ENCODE data around the gene NBAS. TPM values are rescaled to one million over a fixed set of nuclear protein-coding genes. Genes with fewer than 3 reads are reported as not detected.

Gene NBAS
- total and polyA plus RNA-seq, 9 of the 15 experiments (the other 6 are each of a cell fraction or from before 2014, with no cell fraction given): 15.3 to 94.4 (median 69.9) TPM

GRCh38 chr2:15560140-15560987 is 770 bp downstream of the NBAS start (continued):
- no peak for TF ChIP-seq CTCFL (IDR thresholded peaks at IDR 0.05; ENCODE audit: borderline replicate concordance, insufficient read depth, low read depth, low read length, poor library complexity, severe bottlenecking)
- TF ChIP-seq C11orf30 (IDR thresholded peaks at IDR 0.05; ENCODE audit: low read depth): no peak
- no peak for TF ChIP-seq NR4A1 (CRISPR knock-in tag; IDR thresholded peaks at IDR 0.05)
- no peak for TF ChIP-seq NR4A1 (tag; IDR thresholded peaks at IDR 0.05)
- TF ChIP-seq GTF2F1 (IDR thresholded peaks at IDR 0.05; ENCODE audit: low read depth, low read length): no peak
- no peak for TF ChIP-seq ZNF3 (CRISPR knock-in tag; IDR thresholded peaks at IDR 0.05)
- TF ChIP-seq SRSF1 (IDR thresholded peaks at IDR 0.05; ENCODE audit: low read depth, low read length): no peak
- no peak for TF ChIP-seq GATAD2A (IDR thresholded peaks at IDR 0.05)
- no peak for TF ChIP-seq GTF2E2 (tag; IDR thresholded peaks at IDR 0.05)
- TF ChIP-seq TEAD4 (IDR thresholded peaks at IDR 0.05; ENCODE audit: low read length): no peak
- no peak for TF ChIP-seq TEAD4 (CRISPR knock-in tag; IDR thresholded peaks at IDR 0.05; ENCODE audit: borderline replicate concordance)
- TF ChIP-seq NONO (IDR thresholded peaks at IDR 0.05; ENCODE audit: low read depth in 2 of 2, low read length in 1 of 2): no peak
- 0 out of 2 replicates have a peak, but pooled peaks have one; percentile 41 for TF ChIP-seq ZNF583 (CRISPR knock-in tag; IDR thresholded peaks at IDR 0.05)
- TF ChIP-seq IRF1 (CRISPR knock-in tag; IDR thresholded peaks at IDR 0.05; ENCODE audit: borderline replicate concordance): no peak
- no peak for TF ChIP-seq ZEB2 (IDR thresholded peaks at IDR 0.05)
- 0 out of 2 replicates have a peak, but pooled peaks have one; percentile 68 for TF ChIP-seq ZNF766 (CRISPR knock-in tag; conservative IDR thresholded peaks at IDR 0.05)
- TF ChIP-seq TCF7 (IDR thresholded peaks at IDR 0.05; ENCODE audit: borderline replicate concordance): no peak
- peak; percentile 35 to 45; a peak in 1 of 4 replicates for TF ChIP-seq MNT (conservative IDR thresholded peaks at IDR 0.05)
- TF ChIP-seq ZNF12 (CRISPR knock-in tag; IDR thresholded peaks at IDR 0.05): no peak
- no peak for TF ChIP-seq GABPB1 (CRISPR knock-in tag; IDR thresholded peaks at IDR 0.05)
- TF ChIP-seq NFXL1 (CRISPR knock-in tag; IDR thresholded peaks at IDR 0.05): no peak
- no peak for TF ChIP-seq ZNF282 (CRISPR knock-in tag; IDR thresholded peaks at IDR 0.05)
- TF ChIP-seq ERF (CRISPR knock-in tag; IDR thresholded peaks at IDR 0.05): 0 out of 2 replicates have a peak, but pooled peaks have one; percentile 28
- TF ChIP-seq PML (IDR thresholded peaks at IDR 0.05; ENCODE audit: low read length): 0 out of 2 replicates have a peak, but pooled peaks have one; percentile 34
- TF ChIP-seq ZNF124 (CRISPR knock-in tag; IDR thresholded peaks at IDR 0.05): no peak
- TF ChIP-seq EHMT2 (IDR thresholded peaks at IDR 0.05): no peak
- TF ChIP-seq BHLHE40 (IDR thresholded peaks at IDR 0.05; ENCODE audit: low read length): no peak

All from K562 (cell line).